GM18517 (cell line): ENCODE measurements around the gene TP63.
A peak's percentile ranks its signal among the peaks of the same experiment; 100 is the strongest.
"Not testable (repeated sequence)": the region's sequence is repeated elsewhere in the genome, so short reads cannot be mapped to it uniquely, and the experiment has no call there.

ENCODE experiments used
- ATAC-seq: cut with Tn5 transposase; IDR thresholded peaks from one replicate; pipeline ENCODE4 v1.9.1; 2021; ENCODE audit warnings: mild to moderate bottlenecking, moderate library complexity; ENCODE audit not compliant: unreplicated experiment

Gene TP63

GRCh38 chr3:189631373-189631408, at the start of gene TP63:
TSS of gene TP63 (plus strand) at chr3:189631389. CDS start at chr3:189631516, 127 bp downstream.
- ATAC-seq = peak; percentile 19

- ATAC-seq = no peak
Measured at GRCh38 chr3:189582179-189582578, 49.0 kb upstream of the TP63 start.

- ATAC-seq = no peak
Measured at GRCh38 chr3:189584645-189585044, 46.5 kb upstream of the TP63 start.

- ATAC-seq = peak; percentile 74
Measured at GRCh38 chr3:189586941-189587663, 44.1 kb upstream of the TP63 start.

GRCh38 chr3:189587664-189588040, 43.5 kb upstream of the TP63 start:
- ATAC-seq = no peak

- ATAC-seq = no peak
Measured at GRCh38 chr3:189588070-189588469, 43.1 kb upstream of the TP63 start.

GRCh38 chr3:189588475-189589178, 42.6 kb upstream of the TP63 start:
- ATAC-seq = no peak

GRCh38 chr3:189589179-189589569, 42.0 kb upstream of the TP63 start:
- ATAC-seq = no peak

- ATAC-seq = no peak
Measured at GRCh38 chr3:189590223-189590622, 41.0 kb upstream of the TP63 start.

- no peak for ATAC-seq
Measured at GRCh38 chr3:189593581-189593980, 37.6 kb upstream of the TP63 start.

GRCh38 chr3:189596078-189596979, 34.9 kb upstream of the TP63 start:
- ATAC-seq = not testable (repeated sequence)

GRCh38 chr3:189597918-189598317, 33.3 kb upstream of the TP63 start:
- ATAC-seq = no peak

- no peak for ATAC-seq
Measured at GRCh38 chr3:189598530-189599225, 32.5 kb upstream of the TP63 start.

GRCh38 chr3:189602471-189602870, 28.7 kb upstream of the TP63 start:
- ATAC-seq = no peak

- no peak for ATAC-seq
Measured at GRCh38 chr3:189605717-189606116, 25.5 kb upstream of the TP63 start.

GRCh38 chr3:189606774-189607173, 24.4 kb upstream of the TP63 start:
- ATAC-seq = no peak

- ATAC-seq = not testable (repeated sequence)
Measured at GRCh38 chr3:189612641-189613040, 18.5 kb upstream of the TP63 start.

- ATAC-seq = no peak
Measured at GRCh38 chr3:189613122-189613521, 18.1 kb upstream of the TP63 start.

- no peak for ATAC-seq
Measured at GRCh38 chr3:189621948-189622603, 9.1 kb upstream of the TP63 start.

- no peak for ATAC-seq
Measured at GRCh38 chr3:189622629-189623028, 8.6 kb upstream of the TP63 start.

GRCh38 chr3:189624130-189624529, 7.1 kb upstream of the TP63 start:
- ATAC-seq = no peak
